Measurements from ENCODE around the gene FAM222B.

DNA sequence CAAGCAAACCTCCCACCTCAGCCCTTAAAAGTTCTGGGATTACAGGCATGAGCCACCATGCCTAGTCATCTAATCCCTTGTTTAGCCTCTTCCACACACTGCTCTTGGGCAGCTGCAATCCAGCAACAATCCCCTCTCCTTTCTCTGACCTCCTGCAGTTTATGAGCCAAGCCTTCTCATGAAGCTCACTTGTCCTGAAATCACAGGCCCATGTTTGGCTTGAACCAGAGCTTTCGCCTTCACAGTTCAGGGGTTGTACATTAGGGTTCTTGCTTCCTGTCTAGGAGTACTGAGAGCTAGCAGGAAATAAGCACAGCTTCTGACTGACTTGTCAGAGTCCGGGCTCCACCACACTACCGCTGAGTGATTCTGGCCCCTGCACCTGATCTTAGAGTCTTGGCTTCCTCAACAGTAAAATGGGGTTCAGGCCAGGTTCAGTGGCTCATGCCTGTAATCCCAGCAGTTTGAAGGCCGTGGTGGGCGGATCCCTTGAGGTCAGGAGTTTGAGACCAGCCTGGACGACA is 28.5 kb upstream of the FAM222B start:
- no peak for TF ChIP-seq SP1 (IDR thresholded peaks at IDR 0.05)
- TF ChIP-seq, protein P1, sequence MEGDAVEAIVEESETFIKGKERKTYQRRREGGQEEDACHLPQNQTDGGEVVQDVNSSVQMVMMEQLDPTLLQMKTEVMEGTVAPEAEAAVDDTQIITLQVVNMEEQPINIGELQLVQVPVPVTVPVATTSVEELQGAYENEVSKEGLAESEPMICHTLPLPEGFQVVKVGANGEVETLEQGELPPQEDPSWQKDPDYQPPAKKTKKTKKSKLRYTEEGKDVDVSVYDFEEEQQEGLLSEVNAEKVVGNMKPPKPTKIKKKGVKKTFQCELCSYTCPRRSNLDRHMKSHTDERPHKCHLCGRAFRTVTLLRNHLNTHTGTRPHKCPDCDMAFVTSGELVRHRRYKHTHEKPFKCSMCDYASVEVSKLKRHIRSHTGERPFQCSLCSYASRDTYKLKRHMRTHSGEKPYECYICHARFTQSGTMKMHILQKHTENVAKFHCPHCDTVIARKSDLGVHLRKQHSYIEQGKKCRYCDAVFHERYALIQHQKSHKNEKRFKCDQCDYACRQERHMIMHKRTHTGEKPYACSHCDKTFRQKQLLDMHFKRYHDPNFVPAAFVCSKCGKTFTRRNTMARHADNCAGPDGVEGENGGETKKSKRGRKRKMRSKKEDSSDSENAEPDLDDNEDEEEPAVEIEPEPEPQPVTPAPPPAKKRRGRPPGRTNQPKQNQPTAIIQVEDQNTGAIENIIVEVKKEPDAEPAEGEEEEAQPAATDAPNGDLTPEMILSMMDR (IDR thresholded peaks at IDR 0.05; ENCODE audit: low read depth, low read length, missing input control), result no peak
- TF ChIP-seq GABPA (IDR thresholded peaks at IDR 0.05 in 1 of 2, conservative IDR thresholded peaks at IDR 0.05 in 1 of 2), result no peak
- no peak for TF ChIP-seq JUND (IDR thresholded peaks at IDR 0.05)
- TF ChIP-seq RAD21 (IDR thresholded peaks at IDR 0.05), result no peak
- TF ChIP-seq TAF1 (conservative IDR thresholded peaks at IDR 0.05), result no peak
- no peak for TF ChIP-seq EGR1 (IDR thresholded peaks at IDR 0.05; ENCODE audit: low read depth in 2 of 2)
- TF ChIP-seq, protein P2, sequence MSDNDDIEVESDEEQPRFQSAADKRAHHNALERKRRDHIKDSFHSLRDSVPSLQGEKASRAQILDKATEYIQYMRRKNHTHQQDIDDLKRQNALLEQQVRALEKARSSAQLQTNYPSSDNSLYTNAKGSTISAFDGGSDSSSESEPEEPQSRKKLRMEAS (IDR thresholded peaks at IDR 0.05), result no peak
- TF ChIP-seq FOXA1 (IDR thresholded peaks at IDR 0.05), result no peak
- TF ChIP-seq, protein P3, sequence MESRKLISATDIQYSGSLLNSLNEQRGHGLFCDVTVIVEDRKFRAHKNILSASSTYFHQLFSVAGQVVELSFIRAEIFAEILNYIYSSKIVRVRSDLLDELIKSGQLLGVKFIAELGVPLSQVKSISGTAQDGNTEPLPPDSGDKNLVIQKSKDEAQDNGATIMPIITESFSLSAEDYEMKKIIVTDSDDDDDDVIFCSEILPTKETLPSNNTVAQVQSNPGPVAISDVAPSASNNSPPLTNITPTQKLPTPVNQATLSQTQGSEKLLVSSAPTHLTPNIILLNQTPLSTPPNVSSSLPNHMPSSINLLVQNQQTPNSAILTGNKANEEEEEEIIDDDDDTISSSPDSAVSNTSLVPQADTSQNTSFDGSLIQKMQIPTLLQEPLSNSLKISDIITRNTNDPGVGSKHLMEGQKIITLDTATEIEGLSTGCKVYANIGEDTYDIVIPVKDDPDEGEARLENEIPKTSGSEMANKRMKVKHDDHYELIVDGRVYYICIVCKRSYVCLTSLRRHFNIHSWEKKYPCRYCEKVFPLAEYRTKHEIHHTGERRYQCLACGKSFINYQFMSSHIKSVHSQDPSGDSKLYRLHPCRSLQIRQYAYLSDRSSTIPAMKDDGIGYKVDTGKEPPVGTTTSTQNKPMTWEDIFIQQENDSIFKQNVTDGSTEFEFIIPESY (IDR thresholded peaks at IDR 0.05), result no peak
- TF ChIP-seq, protein P4, sequence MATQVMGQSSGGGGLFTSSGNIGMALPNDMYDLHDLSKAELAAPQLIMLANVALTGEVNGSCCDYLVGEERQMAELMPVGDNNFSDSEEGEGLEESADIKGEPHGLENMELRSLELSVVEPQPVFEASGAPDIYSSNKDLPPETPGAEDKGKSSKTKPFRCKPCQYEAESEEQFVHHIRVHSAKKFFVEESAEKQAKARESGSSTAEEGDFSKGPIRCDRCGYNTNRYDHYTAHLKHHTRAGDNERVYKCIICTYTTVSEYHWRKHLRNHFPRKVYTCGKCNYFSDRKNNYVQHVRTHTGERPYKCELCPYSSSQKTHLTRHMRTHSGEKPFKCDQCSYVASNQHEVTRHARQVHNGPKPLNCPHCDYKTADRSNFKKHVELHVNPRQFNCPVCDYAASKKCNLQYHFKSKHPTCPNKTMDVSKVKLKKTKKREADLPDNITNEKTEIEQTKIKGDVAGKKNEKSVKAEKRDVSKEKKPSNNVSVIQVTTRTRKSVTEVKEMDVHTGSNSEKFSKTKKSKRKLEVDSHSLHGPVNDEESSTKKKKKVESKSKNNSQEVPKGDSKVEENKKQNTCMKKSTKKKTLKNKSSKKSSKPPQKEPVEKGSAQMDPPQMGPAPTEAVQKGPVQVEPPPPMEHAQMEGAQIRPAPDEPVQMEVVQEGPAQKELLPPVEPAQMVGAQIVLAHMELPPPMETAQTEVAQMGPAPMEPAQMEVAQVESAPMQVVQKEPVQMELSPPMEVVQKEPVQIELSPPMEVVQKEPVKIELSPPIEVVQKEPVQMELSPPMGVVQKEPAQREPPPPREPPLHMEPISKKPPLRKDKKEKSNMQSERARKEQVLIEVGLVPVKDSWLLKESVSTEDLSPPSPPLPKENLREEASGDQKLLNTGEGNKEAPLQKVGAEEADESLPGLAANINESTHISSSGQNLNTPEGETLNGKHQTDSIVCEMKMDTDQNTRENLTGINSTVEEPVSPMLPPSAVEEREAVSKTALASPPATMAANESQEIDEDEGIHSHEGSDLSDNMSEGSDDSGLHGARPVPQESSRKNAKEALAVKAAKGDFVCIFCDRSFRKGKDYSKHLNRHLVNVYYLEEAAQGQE (IDR thresholded peaks at IDR 0.05), result no peak
- no peak for TF ChIP-seq RXRA (IDR thresholded peaks at IDR 0.05)
- no peak for TF ChIP-seq YY1 (IDR thresholded peaks at IDR 0.05)

Data from liver (tissue), 3 donors.